Subcutaneous adipose tissue (tissue), 4 donors: ENCODE measurements around the gene NHERF2. TPM values are rescaled to one million over a fixed set of nuclear protein-coding genes. Genes with fewer than 3 reads are reported as not detected.

Experiments
- small RNA-seq: library from RNA; depleted of rRNA; stranded (forward); fragments of <200 nt; gene quantifications from one replicate; pipeline ENCODE3, GENCODE V24; 2016
- total RNA-seq, 4 donors: library from RNA; depleted of rRNA; stranded (reverse); fragments of >200 nt; gene quantifications; one replicate each; pipeline ENCODE4 v1.1.0, GENCODE V29; 2016
- TF ChIP-seq, protein P1 (sequence below): fragments of 450-650 bp; IDR thresholded peaks from one replicate; pipeline ENCODE4 v1.5.1; 2016; ENCODE audit warnings: low read depth, mild to moderate bottlenecking, control low read depth, antibody characterized with exemption, moderate library complexity

The NHERF2 gene
- total RNA-seq, 4 donors from 2014 or later = 15.1 to 140 (median 48.9) TPM

- TF ChIP-seq, protein P1, sequence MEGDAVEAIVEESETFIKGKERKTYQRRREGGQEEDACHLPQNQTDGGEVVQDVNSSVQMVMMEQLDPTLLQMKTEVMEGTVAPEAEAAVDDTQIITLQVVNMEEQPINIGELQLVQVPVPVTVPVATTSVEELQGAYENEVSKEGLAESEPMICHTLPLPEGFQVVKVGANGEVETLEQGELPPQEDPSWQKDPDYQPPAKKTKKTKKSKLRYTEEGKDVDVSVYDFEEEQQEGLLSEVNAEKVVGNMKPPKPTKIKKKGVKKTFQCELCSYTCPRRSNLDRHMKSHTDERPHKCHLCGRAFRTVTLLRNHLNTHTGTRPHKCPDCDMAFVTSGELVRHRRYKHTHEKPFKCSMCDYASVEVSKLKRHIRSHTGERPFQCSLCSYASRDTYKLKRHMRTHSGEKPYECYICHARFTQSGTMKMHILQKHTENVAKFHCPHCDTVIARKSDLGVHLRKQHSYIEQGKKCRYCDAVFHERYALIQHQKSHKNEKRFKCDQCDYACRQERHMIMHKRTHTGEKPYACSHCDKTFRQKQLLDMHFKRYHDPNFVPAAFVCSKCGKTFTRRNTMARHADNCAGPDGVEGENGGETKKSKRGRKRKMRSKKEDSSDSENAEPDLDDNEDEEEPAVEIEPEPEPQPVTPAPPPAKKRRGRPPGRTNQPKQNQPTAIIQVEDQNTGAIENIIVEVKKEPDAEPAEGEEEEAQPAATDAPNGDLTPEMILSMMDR = no peak
Observed at GRCh38 chr16:2085669-2086068, 59.0 kb downstream of the NHERF2 start.

DNA sequence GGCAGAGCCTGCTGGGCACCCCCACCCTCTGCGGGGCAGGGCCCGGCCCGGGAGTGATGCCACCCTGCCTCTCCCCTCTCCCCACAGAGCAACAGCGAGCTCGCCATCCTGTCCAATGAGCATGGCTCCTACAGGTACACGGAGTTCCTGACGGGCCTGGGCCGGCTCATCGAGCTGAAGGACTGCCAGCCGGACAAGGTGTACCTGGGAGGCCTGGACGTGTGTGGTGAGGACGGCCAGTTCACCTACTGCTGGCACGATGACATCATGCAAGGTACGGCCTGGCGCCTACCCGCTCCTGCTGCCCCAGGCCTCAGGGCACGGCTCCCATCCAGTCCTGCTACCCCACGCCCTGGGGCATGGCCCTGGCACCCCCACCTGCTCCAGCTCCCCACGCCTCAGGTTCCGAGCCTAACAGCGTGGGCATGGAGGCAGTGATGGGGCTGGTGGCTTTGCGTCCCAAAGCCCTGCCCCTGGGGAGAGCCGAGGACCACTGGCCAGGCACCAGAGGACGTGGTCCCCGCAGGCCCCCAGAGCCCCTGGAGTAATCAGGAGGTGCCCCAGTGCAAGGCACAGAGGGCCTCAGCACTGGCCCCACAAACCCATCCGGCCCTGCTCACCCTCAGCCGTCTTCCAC, 59.5 kb downstream of the NHERF2 start:
- TF ChIP-seq, protein P1 = no peak

DNA sequence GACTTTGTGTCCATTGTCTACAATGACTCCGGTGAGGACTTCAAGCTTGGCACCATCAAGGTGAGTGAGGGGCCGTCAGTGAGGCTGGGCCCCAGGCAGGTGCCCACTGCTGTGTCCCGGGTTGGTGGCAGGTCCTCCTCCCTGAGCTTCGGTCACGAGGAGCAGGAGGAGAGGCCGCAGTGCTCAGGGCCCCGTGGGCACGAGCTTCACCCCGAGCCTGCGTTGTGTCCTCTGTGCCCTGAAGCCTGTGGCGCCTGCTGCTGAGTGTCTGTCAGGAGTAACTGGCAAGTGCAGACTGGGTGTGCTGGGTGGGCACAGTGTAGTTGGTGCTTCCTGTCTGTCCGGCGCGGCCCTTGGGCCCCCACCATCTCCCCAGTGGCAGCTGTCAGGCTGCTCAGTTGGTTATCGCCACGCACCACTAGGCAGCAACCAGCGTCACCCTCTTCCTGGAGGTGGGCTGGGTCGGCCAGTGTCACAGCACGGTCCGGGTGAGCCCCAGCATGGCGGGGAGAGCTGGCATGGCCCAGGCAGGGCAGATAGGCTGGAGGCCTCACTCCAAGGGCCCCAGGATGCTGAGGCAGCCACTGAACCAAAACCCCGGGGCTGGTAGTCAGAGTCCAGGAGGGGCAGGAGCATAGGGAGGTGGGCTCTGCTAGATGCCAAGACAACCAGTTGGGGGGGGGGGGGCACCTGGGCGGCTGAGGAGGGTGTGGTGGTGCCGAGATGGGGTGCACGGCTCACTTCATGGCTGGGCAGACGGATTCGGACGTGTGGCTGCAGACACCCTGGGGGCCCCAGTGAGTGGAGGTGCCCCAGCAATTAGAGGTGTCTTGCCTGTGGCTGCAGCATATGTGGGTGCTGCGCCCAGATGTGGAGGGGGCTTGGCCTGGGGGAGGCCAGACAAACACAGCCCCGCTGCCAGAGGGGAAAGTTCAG, 60.4 kb downstream of the NHERF2 start:
- TF ChIP-seq, protein P1 = no peak

DNA sequence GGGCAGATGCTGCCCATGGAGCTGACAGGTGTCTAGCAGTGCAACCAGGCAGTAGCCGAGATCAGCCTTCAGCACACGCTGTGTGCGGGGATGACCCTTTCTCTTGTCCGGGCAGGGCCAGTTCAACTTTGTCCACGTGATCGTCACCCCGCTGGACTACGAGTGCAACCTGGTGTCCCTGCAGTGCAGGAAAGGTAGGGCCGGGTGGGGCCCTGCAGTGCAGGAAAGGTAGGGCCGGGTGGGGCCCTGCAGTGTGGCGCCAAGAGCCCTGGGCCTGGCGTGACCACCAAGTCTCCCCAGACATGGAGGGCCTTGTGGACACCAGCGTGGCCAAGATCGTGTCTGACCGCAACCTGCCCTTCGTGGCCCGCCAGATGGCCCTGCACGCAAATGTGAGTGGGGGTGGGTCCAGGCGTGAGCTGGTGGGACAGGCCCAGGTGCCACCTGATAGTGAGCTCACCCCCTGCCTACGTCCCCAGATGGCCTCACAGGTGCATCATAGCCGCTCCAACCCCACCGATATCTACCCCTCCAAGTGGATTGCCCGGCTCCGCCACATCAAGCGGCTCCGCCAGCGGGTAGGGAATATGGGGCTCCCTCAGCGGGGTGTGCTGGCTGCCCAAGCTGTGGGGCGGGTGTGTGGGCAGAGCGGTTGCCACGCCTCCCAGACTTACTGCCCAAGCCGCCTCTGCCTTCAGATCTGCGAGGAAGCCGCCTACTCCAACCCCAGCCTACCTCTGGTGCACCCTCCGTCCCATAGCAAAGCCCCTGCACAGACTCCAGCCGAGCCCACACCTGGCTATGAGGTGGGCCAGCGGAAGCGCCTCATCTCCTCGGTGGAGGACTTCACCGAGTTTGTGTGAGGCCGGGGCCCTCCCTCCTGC, 61.3 kb downstream of the NHERF2 start:
- TF ChIP-seq, protein P1 = no peak

Small RNA genes within 50 kb of the gene (small RNA-seq; reads per million reads assigned to genes)
- not detected for gene RN7SL219P

Other genes with a start within 250 kb of the NHERF2 start
- 100 to 1,000 TPM in 1 of 4 donors, 10 to 100 TPM in 3; 14.7 to 102 (median 64.5) TPM for gene SPSB3, start 244.3 kb upstream of the NHERF2 start, total RNA-seq
- gene NUBP2, start 243.9 kb upstream of the NHERF2 start, total RNA-seq = 10 to 100 TPM; 17.0 to 77.2 (median 49.7) TPM
- gene IGFALS, start 233.2 kb upstream of the NHERF2 start, total RNA-seq = under 1 TPM in 1 of 4 donors, not detected in 3; 0.66 TPM
- 100 to 1,000 TPM in 2 of 4 donors, 10 to 100 TPM in 2; 50.4 to 121 (median 108) TPM for gene HAGH, start 200.1 kb upstream of the NHERF2 start, total RNA-seq
- 10 to 100 TPM; 25.4 to 42.0 (median 30.8) TPM for gene FAHD1, start 199.7 kb upstream of the NHERF2 start, total RNA-seq
- not detected for gene MEIOB, start 154.7 kb upstream of the NHERF2 start, total RNA-seq
- gene HS3ST6, start 108.5 kb upstream of the NHERF2 start, total RNA-seq = not detected
- 10 to 100 TPM; 11.2 to 30.0 (median 18.1) TPM for gene MSRB1, start 83.7 kb upstream of the NHERF2 start, total RNA-seq
- gene RPL3L, start 72.2 kb upstream of the NHERF2 start, total RNA-seq = not detected
- 100 to 1,000 TPM; 120 to 198 (median 186) TPM for gene NDUFB10, start 67.4 kb upstream of the NHERF2 start, total RNA-seq
- 1,000 to 10,000 TPM; 1,492 to 1,850 (median 1,797) TPM for gene RPS2, start 62.1 kb upstream of the NHERF2 start, total RNA-seq
- gene RNF151, start 60.0 kb upstream of the NHERF2 start, total RNA-seq = not detected
- gene TBL3, start 54.8 kb upstream of the NHERF2 start, total RNA-seq = 10 to 100 TPM; 20.9 to 30.6 (median 26.6) TPM
- not detected for gene NOXO1, start 45.4 kb upstream of the NHERF2 start, total RNA-seq
- gene GFER, start 42.7 kb upstream of the NHERF2 start, total RNA-seq = 10 to 100 TPM in 3 of 4 donors, 1 to 10 TPM in 1; 9.1 to 17.4 (median 16.1) TPM
- not detected for gene SYNGR3, start 36.9 kb upstream of the NHERF2 start, total RNA-seq
- 10 to 100 TPM; 13.9 to 45.0 (median 15.0) TPM for gene ZNF598, start 17.1 kb upstream of the NHERF2 start, total RNA-seq
- not detected for gene NPW, start 7.1 kb upstream of the NHERF2 start, total RNA-seq
- 10 to 100 TPM in 2 of 4 donors, 1 to 10 TPM in 2; 6.5 to 21.7 (median 12.0) TPM for gene NTHL1, start 20.9 kb downstream of the NHERF2 start, total RNA-seq
- 100 to 1,000 TPM in 1 of 4 donors, 10 to 100 TPM in 3; 31.1 to 110 (median 50.2) TPM for gene TSC2, start 21.1 kb downstream of the NHERF2 start, total RNA-seq
- 100 to 1,000 TPM in 2 of 4 donors, 10 to 100 TPM in 2; 40.1 to 318 (median 76.1) TPM for gene PKD1, start 109.0 kb downstream of the NHERF2 start, total RNA-seq
- 1 to 10 TPM in 1 of 4 donors, not detected in 3; 3.0 TPM for gene RAB26, start 121.7 kb downstream of the NHERF2 start, total RNA-seq
- gene TRAF7, start 128.9 kb downstream of the NHERF2 start, total RNA-seq = 10 to 100 TPM; 19.1 to 45.0 (median 31.1) TPM
- gene CASKIN1, start 169.7 kb downstream of the NHERF2 start, total RNA-seq = not detected
- 10 to 100 TPM; 29.3 to 58.8 (median 38.0) TPM for gene MLST8, start 178.6 kb downstream of the NHERF2 start, total RNA-seq
- gene BRICD5, start 184.0 kb downstream of the NHERF2 start, total RNA-seq = 1 to 10 TPM in 3 of 4 donors, under 1 TPM in 1; 0.66 to 6.0 (median 4.1) TPM
- 10 to 100 TPM in 3 of 4 donors, 1 to 10 TPM in 1; 7.7 to 21.1 (median 10.3) TPM for gene PGP, start 187.9 kb downstream of the NHERF2 start, total RNA-seq
- gene E4F1, start 196.7 kb downstream of the NHERF2 start, total RNA-seq = 10 to 100 TPM in 3 of 4 donors, 1 to 10 TPM in 1; 9.6 to 33.2 (median 16.8) TPM
- under 1 TPM in 2 of 4 donors, not detected in 2; 0.34 to 0.82 TPM for gene DNASE1L2, start 209.5 kb downstream of the NHERF2 start, total RNA-seq
- gene ECI1, start 224.7 kb downstream of the NHERF2 start, total RNA-seq = 10 to 100 TPM; 32.4 to 96.5 (median 49.8) TPM
- gene RNPS1, start 241.2 kb downstream of the NHERF2 start, total RNA-seq = 100 to 1,000 TPM in 1 of 4 donors, 10 to 100 TPM in 3; 66.6 to 127 (median 75.3) TPM